GM10847 (cell line): ENCODE data around the gene LRRC1.

Experiments
- POLR2A ChIP-seq: IDR thresholded peaks from 2 replicates; pipeline ENCODE4 v1.6.1; 2011; ENCODE audit not compliant: insufficient read length; ENCODE audit errors: extremely low read depth

The LRRC1 gene

GRCh38 chr6:53962646-53963045 is 167.8 kb downstream of the LRRC1 start:
- TF ChIP-seq POLR2A: no peak

DNA sequence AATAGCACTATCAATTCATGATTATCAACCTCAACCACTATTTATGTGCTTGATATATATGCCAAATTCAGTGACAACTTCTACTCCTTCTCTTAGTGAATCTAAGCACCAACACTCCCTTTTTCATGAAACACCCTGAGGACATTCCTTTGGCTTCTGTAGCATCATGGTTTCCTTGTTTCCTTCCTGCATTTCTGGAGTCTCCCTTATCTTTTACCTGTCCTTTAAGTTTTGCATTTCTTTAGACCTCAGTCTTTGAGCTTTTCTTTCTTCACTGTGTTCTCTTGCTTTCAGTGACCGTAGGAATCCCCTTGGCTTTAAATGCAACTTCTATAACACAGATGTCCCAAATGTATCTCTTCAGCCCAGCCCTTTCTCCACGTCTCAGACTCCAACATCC is 172.6 kb downstream of the LRRC1 start:
- no peak for TF ChIP-seq POLR2A
